ENCODE data around the gene MFSD1.

DNA sequence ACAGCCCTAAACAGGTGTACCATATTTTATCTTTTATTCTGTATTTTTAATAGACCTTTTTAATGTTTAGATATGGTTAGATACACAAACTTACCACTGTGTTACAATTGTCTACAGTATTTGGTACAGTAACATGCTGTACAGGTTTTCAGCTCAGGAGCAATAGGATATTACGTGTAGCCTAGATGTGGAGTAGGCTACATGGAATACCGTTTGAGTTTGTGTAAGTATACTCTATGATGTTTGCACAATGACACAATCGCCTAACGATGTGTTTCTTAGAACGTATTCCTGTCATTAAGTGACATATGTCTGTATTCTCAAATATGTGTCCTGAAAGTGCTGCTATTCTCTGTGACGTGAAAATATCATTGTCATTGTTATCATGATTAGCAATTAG lies 62.6 kb downstream of the MFSD1 start:
- TF ChIP-seq, protein P1, sequence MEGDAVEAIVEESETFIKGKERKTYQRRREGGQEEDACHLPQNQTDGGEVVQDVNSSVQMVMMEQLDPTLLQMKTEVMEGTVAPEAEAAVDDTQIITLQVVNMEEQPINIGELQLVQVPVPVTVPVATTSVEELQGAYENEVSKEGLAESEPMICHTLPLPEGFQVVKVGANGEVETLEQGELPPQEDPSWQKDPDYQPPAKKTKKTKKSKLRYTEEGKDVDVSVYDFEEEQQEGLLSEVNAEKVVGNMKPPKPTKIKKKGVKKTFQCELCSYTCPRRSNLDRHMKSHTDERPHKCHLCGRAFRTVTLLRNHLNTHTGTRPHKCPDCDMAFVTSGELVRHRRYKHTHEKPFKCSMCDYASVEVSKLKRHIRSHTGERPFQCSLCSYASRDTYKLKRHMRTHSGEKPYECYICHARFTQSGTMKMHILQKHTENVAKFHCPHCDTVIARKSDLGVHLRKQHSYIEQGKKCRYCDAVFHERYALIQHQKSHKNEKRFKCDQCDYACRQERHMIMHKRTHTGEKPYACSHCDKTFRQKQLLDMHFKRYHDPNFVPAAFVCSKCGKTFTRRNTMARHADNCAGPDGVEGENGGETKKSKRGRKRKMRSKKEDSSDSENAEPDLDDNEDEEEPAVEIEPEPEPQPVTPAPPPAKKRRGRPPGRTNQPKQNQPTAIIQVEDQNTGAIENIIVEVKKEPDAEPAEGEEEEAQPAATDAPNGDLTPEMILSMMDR (IDR thresholded peaks at IDR 0.05), result no peak
- TF ChIP-seq POLR2AphosphoS5 (IDR thresholded peaks at IDR 0.05; ENCODE audit: low read depth, low read length) (no peak), FOSL2 (IDR thresholded peaks at IDR 0.05; ENCODE audit: borderline replicate concordance, low read depth) (no peak), JUND (IDR thresholded peaks at IDR 0.05) (no peak), RAD21 (IDR thresholded peaks at IDR 0.05; ENCODE audit: low read length) (no peak), EP300 (IDR thresholded peaks at IDR 0.05; ENCODE audit: borderline replicate concordance in 1 of 2, low read depth in 1 of 2, low read length in 1 of 2) (no peak), NRF1 (IDR thresholded peaks at IDR 0.05; ENCODE audit: low read depth, low read length) (no peak), TCF12 (IDR thresholded peaks at IDR 0.05) (no peak), SMC3 (IDR thresholded peaks at IDR 0.05; ENCODE audit: low read depth, low read length) (no peak), EZH2phosphoT487 (IDR thresholded peaks at IDR 0.05; ENCODE audit: borderline replicate concordance, low read depth) (no peak)
- TF ChIP-seq, protein P2, sequence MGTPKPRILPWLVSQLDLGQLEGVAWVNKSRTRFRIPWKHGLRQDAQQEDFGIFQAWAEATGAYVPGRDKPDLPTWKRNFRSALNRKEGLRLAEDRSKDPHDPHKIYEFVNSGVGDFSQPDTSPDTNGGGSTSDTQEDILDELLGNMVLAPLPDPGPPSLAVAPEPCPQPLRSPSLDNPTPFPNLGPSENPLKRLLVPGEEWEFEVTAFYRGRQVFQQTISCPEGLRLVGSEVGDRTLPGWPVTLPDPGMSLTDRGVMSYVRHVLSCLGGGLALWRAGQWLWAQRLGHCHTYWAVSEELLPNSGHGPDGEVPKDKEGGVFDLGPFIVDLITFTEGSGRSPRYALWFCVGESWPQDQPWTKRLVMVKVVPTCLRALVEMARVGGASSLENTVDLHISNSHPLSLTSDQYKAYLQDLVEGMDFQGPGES (IDR thresholded peaks at IDR 0.05; ENCODE audit: low read depth, low read length), result no peak

Data from SK-N-SH (cell line).